ENCODE data around the gene EFEMP2.
"Not testable (repeated sequence)": the region's sequence is repeated elsewhere in the genome, so short reads cannot be mapped to it uniquely, and the experiment has no call there.

Gene EFEMP2

GRCh38 chr11:65854161-65854592 is 18.4 kb downstream of the EFEMP2 start:
- no peak for DNase-seq

- no peak for DNase-seq
Observed at GRCh38 chr11:65853246-65853979, 19.2 kb downstream of the EFEMP2 start.

GRCh38 chr11:65852508-65853245 is 19.9 kb downstream of the EFEMP2 start:
- peak; percentile 15 for DNase-seq

GRCh38 chr11:65851811-65852507 is 20.6 kb downstream of the EFEMP2 start:
- DNase-seq = no peak

- DNase-seq = peak; percentile 40
Observed at GRCh38 chr11:65851083-65851579, 21.5 kb downstream of the EFEMP2 start.

DNA sequence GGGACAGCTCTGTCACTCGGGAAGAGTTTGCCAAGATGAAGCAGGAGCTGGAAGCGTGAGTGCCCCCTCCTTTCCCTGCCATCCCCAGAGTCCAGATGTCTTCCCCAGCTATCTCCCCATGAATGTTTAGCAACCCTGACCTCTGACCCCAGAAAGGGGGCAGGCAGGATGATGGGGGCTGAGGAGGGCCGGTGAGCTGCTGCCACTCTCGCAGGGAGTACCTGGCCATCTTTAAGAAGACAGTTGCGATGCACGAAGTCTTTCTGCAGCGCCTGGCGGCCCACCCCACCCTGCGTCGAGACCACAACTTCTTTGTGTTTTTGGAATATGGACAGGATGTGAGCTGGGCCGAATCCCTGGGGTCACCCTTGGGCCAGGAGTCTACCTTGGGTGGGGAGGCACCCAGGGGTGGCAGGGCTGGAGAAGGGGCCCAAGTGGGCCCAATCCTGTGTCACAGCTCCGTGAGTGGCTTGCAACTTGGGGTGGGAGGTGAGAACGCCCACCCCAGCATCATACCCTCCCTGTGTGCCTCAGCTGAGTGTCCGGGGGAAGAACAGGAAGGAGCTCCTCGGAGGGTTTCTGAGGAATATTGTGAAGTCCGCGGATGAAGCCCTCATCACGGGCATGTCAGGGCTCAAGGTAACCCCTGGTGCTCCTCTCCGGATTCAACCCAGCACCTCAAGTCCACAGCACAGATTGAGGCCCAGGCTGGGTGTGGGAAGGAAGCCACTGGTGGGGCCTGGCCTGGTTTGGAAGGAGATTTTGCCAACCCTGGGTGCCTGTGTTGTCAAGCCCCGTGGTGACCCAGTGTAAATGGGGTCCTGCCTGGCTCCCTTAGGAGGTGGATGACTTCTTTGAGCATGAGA is 22.1 kb downstream of the EFEMP2 start:
- DNase-seq = no peak

DNA sequence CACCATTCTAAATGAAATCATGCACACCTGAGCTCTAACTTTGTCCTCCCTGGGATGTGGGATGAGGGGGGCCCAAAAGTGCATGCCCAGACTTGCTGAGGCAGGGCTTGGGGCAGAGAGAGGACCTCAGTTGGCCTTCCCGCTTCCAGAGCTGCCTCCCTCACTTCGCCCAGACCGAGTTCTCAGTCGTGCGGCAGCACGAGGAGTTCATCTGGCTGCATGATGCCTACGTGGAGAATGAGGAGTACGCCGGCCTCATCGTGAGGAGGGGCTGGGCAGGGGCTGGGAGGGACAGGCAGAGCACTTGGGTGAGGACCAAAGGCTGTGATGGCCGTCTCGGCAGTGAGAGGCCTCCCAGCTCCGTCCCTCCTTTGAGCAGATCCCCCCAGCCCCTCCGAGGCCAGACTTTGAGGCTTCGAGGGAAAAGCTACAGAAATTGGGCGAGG is 22.8 kb downstream of the EFEMP2 start:
- no peak for DNase-seq

DNA sequence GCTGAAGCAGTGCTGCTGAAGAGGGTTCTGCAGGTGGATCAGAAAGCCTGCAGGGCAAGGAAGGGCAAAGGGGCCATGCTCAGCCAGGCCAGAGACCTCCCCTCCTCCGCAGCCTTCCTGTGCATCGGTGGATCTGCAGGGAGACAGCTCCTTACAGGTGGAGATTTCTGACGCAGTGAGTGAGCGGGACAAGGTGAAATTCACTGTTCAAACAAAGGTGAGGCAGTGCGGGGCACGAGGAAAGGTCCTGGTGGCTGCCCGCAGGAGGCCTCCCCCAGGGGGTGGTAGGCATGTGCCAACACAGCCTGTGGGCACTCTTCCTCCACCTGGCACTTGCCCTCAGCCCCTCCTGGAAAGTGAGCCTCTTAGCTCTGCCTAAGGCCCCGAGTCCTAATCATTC is 23.2 kb downstream of the EFEMP2 start:
- no peak for DNase-seq

GRCh38 chr11:65848693-65849092 is 23.9 kb downstream of the EFEMP2 start:
- not testable (repeated sequence) for DNase-seq

DNA sequence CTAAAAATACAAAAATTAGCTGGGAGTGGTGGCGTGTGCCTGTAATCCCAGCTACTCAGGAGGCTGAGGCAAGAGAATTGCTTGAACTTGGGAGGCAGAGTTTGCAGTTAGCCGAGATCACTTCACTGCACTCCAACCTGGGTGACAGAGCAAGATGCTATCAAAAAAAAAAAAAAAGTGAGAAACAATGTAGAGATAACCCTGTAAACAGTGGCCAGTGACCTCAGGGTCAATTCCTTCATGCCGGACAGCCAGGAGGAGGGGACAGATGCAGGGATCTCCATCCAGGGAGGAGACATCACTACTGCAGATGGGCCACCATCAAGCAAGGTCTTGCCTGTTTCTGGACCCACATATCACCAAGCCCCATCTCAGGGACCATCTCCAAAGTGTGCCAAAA is 24.9 kb downstream of the EFEMP2 start:
- no peak for DNase-seq

DNA sequence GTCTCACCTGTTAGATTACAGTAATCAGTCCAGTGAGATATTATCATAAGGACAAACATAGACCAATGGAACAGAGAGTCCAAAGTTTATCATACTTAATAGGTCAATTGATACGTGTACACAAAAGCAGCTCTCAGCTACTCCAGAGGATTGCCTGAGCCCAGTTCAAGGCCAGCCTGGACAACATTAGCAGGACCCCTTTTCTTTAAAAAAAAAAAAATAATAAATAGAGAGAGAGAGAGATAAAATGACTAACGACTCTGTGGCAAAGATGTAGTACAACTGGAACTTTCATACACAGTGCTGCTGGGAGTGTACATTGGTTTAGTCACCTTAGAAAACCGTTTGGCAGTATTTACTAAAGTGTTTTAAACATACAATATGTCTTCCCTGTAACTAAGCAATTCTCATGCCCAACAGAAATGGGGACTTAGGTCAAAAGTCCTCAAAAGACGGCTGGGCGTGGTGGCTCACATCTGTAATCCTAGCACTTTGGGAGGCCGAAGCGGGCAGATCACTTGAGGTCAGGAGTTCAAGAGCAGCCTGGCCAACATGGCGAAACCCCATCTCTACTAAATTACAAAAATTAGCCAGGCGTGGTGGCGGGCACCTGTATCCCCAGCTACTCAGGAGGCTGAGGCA is 28.2 kb downstream of the EFEMP2 start:
- DNase-seq = no peak

DNA sequence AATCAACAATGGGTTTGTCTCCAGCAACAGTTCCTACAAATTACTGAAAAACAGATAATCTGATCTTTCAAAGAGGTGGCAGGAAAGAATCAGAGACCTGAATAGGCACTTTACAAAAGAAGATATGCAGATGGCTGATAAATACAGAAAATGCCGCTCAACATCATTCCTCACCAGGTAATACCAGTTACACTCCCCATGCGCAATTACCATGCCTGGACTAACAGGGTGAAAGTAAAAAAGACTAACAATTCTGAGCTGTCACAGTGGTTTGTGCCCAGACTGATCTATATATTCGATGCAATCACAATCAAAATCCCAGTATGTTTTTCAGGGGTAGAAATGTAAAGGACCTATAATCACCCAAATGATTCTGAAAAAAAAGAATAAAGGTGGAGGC is 28.8 kb downstream of the EFEMP2 start:
- DNase-seq = no peak

GRCh38 chr11:65842144-65842543 is 30.5 kb downstream of the EFEMP2 start:
- DNase-seq = no peak

- no peak for DNase-seq
Observed at GRCh38 chr11:65834202-65834601, 38.4 kb downstream of the EFEMP2 start.

DNA sequence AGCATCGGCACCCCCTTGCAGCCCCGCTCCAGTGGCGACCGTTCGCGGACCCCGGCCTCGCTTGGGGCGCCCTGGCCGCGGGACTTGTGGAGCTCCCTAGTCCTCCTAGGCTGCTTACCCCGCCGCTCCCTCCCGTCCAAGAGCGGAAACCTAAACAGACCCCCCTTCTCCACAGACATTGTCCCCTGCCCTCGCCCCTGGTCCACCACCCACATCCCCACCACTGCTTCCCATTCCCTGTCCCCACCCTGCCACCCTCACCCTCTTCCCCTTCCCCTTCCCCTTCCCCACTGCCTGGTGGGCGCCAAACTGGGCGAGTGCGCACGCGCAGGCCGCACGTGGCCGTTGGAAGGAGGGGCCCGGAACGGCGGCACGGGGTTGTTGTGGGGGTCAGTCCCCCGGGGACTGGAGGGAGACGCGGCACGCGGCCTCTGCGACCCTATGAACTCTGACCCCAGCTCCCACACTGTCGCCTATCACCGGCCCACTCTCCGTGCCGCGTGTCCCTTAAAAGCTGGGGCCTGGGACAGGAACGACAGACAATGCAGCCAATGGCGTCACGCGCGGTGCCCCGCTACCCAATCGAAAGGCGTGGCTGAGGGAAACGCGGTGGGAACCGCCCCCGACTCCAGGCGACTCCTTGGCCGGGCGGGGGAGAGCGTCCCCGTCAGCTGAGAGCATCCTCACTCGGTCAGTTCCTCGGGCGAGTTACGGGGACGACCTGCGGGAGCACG is 39.1 kb downstream of the EFEMP2 start, which contains the start of gene SNX32:
Gene SNX32 (plus strand): TSS at position 667 of the 734 bp plus-strand sequence. CDS start 103 bp downstream, outside the sequence.
- peak; percentile 99 for DNase-seq

- DNase-seq = not testable (repeated sequence)
Observed at GRCh38 chr11:65832231-65832630, 40.4 kb downstream of the EFEMP2 start.

DNA sequence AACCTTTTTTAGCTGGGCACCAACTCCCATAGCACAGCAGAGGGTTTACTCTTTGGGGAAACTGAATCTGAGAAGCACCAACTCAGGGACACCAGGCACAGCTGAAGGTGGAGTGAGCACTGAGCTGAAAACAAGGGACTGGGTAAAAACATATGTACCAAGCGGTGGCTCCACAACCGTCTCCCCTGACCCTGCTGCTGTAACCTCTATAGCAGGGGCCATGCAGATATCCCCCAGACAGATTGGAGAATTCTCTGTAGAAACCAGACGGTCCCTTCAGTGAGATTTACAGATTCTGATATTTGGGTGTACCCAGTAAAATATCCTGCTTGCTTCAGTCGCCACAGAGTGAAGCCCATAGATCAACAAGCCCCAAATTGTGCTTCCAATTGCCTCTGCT is 43.1 kb downstream of the EFEMP2 start:
- no peak for DNase-seq

GRCh38 chr11:65826984-65827735 is 45.4 kb downstream of the EFEMP2 start:
- DNase-seq = no peak

- DNase-seq = no peak
Observed at GRCh38 chr11:65822776-65823528, 49.6 kb downstream of the EFEMP2 start.
